Measurements from ENCODE around the gene CNST.
"Not testable (repeated sequence)": the region's sequence is repeated elsewhere in the genome, so short reads cannot be mapped to it uniquely, and the experiment has no call there.

CNST gene

DNA sequence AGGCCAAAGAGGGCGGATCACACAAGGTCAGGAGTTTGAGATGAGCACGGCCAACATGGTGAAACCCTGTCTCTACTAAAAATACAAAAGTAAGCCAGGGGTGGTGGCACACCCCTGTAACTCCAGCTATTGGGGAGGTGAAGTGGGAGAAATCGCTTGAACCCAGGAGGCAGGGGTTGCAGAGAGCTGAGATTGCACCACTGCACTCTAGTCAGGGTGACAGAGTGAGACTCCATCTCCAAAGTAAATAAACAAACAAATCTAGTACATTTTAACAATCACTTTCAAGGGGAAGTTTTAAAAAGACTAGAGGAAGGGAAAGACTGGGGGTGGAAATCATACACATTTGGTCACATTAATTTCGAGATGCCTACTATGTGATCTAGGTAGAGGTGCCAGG, 6.9 kb upstream of the CNST start:
- no peak for DNase-seq

- DNase-seq: not testable (repeated sequence)
Measured at GRCh38 chr1:246560833-246561232, 5.4 kb upstream of the CNST start.

GRCh38 chr1:246564839-246565750, 1.2 kb upstream of the CNST start:
- no peak for DNase-seq

DNA sequence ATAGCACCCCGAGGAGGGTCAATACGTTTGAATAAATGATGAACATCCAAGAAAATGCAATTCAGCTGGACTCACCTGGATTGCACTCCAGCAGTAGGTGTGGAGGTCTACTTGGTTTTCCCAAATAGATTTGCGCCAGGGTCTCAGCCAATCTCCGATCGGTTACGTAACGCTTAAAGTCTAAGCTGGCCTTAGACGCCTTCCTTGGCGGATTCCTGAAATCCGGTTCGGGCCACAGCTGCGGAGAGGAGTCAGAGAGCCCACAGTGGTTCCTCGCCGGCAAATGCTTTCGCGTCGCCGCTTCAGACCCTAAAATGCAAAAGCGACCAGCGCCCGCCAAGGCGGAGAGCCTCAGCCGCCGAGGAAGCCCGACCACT, 517 bp upstream of the CNST start:
- DNase-seq: no peak

GRCh38 chr1:246566813-246567645, 773 bp downstream of the CNST start:
- no peak for DNase-seq

- no peak for DNase-seq
Measured at GRCh38 chr1:246567646-246568235, 1.5 kb downstream of the CNST start.

DNA sequence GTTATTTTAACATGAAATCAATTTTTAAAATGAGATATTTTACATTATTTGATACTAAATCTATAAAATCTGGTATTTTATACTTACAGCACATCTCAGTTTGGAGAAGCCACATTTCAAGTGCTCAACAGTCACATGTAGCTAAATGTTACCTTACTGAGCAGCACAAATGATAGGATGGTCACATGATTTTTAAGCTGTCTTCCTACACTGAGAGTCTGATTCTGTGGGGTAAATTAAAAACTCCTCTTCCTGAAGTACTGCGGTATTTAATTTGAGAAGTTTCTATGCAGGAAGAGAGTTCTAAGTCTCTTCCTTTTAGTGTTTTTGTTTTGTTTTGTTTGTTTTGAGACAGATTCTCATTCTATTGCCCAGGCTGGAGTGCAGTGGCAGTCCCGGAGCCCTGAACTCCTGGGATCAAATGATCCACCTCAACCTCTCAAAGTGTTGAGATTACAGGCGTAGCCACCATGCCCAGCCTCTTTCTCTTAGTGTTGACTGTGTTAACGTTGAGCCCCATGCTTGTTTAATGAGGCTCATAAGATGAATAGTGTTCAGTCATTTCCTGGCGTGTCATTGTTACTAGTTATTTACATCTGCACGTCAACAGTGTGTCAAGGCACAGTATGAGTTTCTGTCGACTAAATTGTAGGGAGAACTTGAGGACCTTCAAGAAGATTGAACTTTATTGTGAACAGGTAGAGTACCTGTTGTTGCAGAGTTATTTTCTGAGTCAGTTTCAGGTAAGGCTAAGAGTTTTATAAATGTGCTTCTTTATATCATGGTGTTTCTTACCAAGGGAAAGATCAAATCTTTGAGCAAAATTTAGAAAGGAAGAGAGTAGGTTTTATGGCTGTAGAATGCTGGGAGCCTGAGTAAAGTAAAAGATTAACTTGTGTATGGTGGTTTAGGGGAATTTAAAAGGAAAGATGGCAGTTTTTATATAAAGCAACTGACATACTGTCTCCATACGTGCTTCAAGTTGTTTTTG, 3.3 kb downstream of the CNST start:
- no peak for DNase-seq

DNA sequence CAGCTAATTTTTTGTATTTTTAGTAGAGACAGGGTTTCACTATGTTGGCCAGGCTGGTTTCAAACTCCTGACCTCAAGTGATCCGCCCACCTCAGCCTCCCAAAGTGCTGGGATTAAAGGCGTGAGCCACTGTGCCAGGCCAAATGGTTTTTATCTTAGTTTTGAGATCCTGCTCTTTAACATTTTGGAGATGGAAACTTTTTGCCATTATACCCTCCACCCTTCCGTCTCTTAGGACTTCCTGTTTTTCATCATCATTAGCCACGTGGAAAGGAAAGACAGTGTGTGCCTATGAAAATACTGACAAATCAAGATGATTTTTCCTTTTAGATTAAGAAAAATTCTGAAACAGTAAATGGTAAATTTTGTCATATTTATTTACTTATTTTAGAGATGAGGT, 5.1 kb downstream of the CNST start:
- not testable (repeated sequence) for DNase-seq

DNA sequence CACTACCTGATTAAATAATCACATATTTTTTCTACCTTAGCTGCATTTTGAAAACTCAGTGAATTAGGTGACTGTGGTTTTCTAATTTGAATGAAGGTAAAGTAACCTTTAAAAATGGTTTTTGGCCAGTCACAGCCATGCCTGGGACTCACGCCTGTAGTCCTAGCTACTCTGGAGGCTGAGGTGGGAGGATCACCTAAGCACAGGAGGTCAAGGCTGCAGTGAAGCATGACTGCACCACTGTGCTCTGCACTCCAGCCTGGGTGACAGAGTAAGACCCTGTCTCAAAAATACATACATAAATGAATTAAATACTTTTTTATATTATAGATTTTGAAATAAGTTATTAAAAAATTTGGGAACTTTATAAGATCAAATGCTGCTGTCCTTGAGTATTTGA, 5.7 kb downstream of the CNST start:
- DNase-seq: no peak

GRCh38 chr1:246572785-246573184, 6.5 kb downstream of the CNST start:
- no peak for DNase-seq

DNA sequence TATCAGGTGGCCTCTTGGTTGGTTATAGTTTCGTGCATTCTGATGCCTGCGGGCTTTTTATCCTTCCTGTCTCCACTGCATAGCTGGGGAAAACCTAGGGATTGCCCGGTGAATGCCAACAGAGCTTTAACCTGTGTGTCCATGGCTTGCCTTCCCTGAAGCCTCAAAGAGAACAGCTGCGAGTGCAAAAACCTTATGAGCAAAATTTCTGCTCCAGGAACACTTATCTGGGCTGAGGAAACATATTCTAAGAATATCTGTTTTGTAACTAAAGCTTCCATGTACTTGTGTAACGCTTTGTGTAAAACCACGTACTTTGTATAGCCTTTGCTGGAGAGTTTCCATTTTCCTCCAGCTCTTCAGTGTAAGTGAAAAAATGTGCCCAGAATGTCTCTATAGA, 7.2 kb downstream of the CNST start:
- DNase-seq: no peak

DNA sequence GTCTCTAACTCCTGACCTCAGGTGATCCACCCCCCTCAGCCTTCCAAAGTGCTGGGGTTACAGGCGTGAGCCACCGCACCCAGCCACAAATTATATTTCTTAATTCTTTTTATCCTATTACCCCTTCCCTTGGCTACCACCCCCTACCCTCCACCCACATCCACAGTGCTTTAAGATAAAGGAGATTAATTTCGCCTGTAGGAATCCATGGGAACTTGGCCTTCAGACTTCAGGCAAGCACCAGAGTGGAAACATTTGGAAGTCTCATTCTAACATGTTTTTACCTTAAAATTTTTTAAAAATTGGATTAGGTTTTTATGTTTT, 10.4 kb downstream of the CNST start:
- no peak for DNase-seq

GRCh38 chr1:246577082-246577719, 10.9 kb downstream of the CNST start:
- DNase-seq: no peak

DNA sequence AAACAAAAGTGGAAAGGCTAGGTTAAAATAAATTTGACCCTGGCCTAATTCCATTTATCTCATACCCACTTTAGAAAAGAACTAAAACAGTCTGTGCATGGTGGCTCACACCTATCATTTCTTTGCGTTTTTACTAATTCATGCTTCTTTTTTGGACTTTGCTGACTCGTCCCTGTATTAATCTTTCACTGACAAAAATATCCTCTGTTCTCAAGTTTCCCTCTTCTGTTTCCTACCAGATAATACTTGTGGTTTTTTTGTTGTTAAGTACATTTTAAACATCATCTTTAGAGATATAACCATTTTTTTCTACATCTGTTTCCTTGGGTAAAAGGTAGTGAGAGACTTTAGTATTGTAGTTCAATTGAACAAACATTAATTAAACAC, 11.5 kb downstream of the CNST start:
- DNase-seq: no peak

- DNase-seq: no peak
Measured at GRCh38 chr1:246579818-246580217, 13.6 kb downstream of the CNST start.

DNA sequence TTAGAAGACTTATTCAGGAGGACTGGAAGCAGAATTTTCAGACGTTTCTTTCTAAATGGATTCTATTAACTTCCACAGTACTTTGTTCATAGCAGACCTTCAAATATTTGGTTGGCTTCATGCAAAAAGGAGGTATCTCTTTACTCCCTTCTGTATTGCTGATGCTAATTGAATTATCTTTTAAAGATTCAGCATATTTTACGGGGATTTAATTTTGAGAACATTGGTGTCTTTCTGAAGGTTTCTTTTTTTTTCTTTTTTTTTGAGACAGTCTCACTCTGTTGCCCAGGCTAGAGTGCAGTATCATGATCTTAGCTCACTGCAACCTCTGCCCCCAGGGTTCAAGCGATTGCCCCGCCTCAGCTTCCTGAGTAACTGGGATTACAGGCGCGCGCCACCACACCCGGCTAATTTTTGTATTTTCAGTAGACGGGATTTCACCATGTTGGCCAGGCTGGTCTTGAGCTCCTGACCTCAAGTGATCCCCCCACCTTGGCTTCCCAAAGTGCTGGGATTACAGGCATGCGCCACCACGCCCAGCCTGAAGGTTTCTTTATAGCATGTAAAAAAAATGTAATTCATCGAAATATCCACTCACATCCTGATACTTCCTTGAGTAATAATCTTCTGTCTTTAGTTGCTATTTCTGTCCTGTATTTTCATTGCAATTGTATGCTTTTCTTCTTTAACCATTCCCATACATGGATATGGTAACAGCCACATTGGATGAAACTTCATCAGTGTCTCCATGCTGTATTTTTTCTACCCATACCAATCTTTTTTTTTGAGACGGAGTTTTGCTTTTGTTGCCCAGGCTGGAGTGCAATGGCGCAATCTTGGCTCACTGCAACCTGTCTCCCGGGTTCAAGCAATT, 14.5 kb downstream of the CNST start:
- DNase-seq: no peak

DNA sequence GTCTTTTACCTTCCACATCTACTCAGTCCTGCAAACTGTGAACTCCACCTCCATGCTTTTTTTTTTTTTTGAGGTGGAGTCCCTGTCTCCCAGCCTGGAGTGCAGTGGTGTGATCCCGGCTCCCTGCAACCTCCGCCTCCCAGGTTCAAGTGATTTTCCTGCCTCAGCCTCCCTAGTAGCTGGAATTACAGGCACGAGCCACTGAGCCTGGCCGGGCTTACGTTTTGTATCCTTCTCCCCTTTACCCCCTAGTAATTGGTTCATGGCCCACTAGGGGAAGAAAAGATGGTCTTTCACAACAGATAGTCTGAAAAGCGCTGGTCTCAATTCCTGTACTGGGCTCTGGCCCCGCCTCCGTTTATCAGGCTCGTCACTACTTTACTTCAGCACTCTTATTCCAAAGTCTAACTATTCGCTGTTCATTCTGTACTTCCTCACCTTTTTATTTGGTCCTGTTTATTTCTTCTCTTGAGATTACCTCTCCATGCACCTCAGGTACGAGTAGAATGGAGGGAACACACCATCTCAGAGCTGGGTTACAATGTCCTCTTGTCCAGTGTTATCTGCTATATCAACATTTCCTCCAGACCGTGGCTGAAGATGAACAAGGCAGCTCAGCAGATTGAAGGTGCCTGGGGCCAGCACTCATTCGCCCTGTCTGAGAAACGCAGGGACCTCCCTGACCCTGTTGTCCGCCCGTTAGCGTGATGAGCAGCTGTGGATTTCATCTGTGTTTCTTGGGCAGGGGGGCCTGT, 16.2 kb downstream of the CNST start:
- no peak for DNase-seq

- DNase-seq: no peak
Measured at GRCh38 chr1:246583056-246583440, 16.8 kb downstream of the CNST start.

DNA sequence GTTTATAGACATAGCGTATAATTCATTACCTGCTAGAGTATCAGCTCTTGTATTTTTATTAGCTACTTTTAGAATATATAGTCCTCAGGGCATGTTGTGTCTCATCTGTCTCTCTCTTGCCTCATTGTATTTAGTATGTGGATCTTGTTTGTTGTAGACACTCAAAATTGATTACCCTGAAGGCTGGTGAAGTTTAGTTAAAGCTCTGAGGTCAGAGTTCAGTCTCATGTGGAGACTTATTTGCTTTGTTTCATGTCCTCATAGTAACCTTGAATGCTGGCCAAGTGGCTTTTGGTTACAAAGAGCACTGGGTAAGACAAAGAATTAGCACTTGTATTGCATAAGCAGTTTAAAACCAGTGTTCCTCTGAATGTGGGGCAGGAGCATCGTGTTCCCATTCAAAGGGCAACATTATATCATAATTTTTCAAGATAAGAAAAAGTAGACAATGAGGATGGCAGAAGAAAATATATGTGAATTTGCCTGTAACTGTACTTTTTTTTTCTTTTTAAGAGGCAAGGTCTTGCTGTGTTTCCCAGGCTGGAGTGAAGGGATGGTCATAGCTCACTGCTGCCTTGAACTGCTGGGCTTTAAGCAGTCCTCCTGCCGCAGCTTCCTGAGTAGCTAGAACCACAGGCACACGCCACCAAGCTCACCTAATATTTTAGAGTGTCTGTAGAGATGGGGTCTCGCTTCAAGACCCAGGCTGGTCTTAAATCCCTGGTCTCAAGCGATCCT, 17.4 kb downstream of the CNST start:
- no peak for DNase-seq

DNA sequence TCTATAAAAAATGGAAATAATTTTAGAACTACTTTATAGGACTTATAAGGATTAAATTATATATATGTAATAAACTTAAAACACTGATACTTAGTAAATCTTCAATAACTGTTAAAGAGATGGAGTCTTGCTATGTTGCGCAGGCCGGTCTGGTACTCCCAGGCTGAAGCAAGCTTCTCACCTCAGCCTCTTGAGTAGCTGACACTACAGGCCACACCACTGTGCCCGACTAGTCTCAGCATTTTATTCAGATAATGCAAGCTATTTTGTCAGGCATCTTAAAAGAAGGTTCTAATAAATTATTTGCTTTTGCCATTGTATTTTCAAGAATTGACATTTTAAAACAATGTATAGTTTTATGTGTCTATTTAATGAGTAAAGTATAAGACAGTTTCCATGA, 20.8 kb downstream of the CNST start:
- no peak for DNase-seq

All from 8988T (cell line).